ENCODE data around the gene ARHGAP45. TPM values are rescaled to one million over a fixed set of nuclear protein-coding genes. Genes with fewer than 3 reads are reported as not detected.

Gene ARHGAP45
- total and polyA plus RNA-seq, 2 of the 8 experiments (the other 6 are each of a cell fraction or from before 2014, with no cell fraction given): 31.4 to 41.8 TPM

GRCh38 chr19:1089126-1089771 lies 22.3 kb downstream of the ARHGAP45 start:
- no peak overlapping the region for H4K5ac ChIP-seq (ENCODE audit: insufficient read length, low read depth, low read length)
- H3K4me3 ChIP-seq (ENCODE audit: extremely low read depth in 1 of 4, insufficient read depth in 2 of 4, low read depth in 3 of 4, low read length in 4 of 4): no peak overlapping the region
- peak overlapping the region; percentile 11; the same call in 1 of the 2 replicates for H4K8ac ChIP-seq (ENCODE audit: extremely low read depth, insufficient read depth, low read length)
- FAIRE-seq: no peak
- TF ChIP-seq CEBPB (IDR thresholded peaks at IDR 0.05; ENCODE audit: low read depth, low read length): no peak
- TF ChIP-seq ATF2 (IDR thresholded peaks at IDR 0.05; ENCODE audit: low read length): no peak
- no peak for TF ChIP-seq KDM1A (IDR thresholded peaks at IDR 0.05; ENCODE audit: borderline replicate concordance, low read length)
- TF ChIP-seq EP300 (IDR thresholded peaks at IDR 0.05; ENCODE audit: borderline replicate concordance in 1 of 2, low read depth in 2 of 2, low read length in 2 of 2): no peak
- TF ChIP-seq POLR2A (IDR thresholded peaks at IDR 0.05; ENCODE audit: control extremely low read depth in 1 of 2, low read depth in 2 of 2, low read length in 2 of 2): 0 out of 3 replicates have a peak, but pooled peaks of 1 of the 2 experiments have one; percentile 3
- TF ChIP-seq RAD21 (IDR thresholded peaks at IDR 0.05 in 1 of 2, conservative IDR thresholded peaks at IDR 0.05 in 1 of 2; ENCODE audit: low read depth in 2 of 2, low read length in 2 of 2): no peak
- TF ChIP-seq GABPA (IDR thresholded peaks at IDR 0.05; ENCODE audit: borderline replicate concordance, insufficient read depth, low read length): no peak
- no peak for TF ChIP-seq MAX (IDR thresholded peaks at IDR 0.05)
- no peak overlapping the region; the same call in 1 of the 2 replicates for H2BK5ac ChIP-seq (ENCODE audit: low read depth, low read length)
- H4K91ac ChIP-seq (replicated peaks; ENCODE audit: insufficient read length, low read length): no peak overlapping the region
- no peak overlapping the region for H2BK20ac ChIP-seq (ENCODE audit: low read length)
- H3K27ac ChIP-seq (ENCODE audit: low read depth, low read length): no peak overlapping the region
- no peak overlapping the region for H3K14ac ChIP-seq (ENCODE audit: insufficient read length)
- peaks cover 0 to 8% (median 4%) of the 10 kb centered on the region in 4 experiments; a peak in 4 of 7 replicates for H3K4me1 ChIP-seq (replicated peaks in 1 of 4; ENCODE audit: control insufficient read depth in 3 of 4, insufficient read depth in 4 of 4, low read length in 3 of 4)
- ChIA-PET POLR2A (ENCODE audit: partially characterized antibody) (interaction anchor here (0.6 to 10.3 kb wide), 18 partner anchors 8 to 180 kb away, joined by 3 to 116 read pairs (median 4); partner anchors contain the start of genes ARHGAP45, CIRBP and GPX4), CTCF (ENCODE audit: partially characterized antibody) (interaction anchor here (1.0 to 3.0 kb wide), 6 partner anchors 13 to 210 kb away, joined by 3 to 10 read pairs (median 6); no protein-coding TSS in a partner anchor)
- no peak overlapping the region for H3K9ac ChIP-seq (replicated peaks in 1 of 4; ENCODE audit: extremely low read depth in 1 of 4, low read depth in 3 of 4, low read length in 3 of 4)
- WGBS, 2 experiments (ENCODE audit: extremely low coverage in 1 of 2, insufficient coverage in 1 of 2, insufficient read length in 1 of 2, insufficient replicate concordance in 2 of 2, low coverage in 1 of 2, low lambda C conversion rate in 2 of 2, missing lambda C conversion rate in 1 of 2): 90% methylated on average over 15 of the region's 32 CpGs; no CpG with 5 or more reads in 1 of the 2 experiments
- no peak overlapping the region for H2BK12ac ChIP-seq (ENCODE audit: low read depth, low read length)
- H4K20me1 ChIP-seq (replicated peaks in 1 of 2; ENCODE audit: control insufficient read depth in 1 of 2, insufficient read depth in 2 of 2, low read length in 2 of 2): peaks cover 7 to 24% of the 10 kb centered on the region in 2 experiments
- no peak overlapping the region for H3K56ac ChIP-seq (replicated peaks; ENCODE audit: insufficient read length, low read depth, low read length)
- H2BK15ac ChIP-seq (ENCODE audit: low read length): no peak overlapping the region
- H3K23me2 ChIP-seq (ENCODE audit: low read depth, low read length): peaks cover 3% of the 10 kb centered on the region
- no peak overlapping the region for H2BK120ac ChIP-seq (replicated peaks; ENCODE audit: low read depth, low read length)
- H2AFZ ChIP-seq (ENCODE audit: low read length): no peak overlapping the region
- no peaks in the 10 kb centered on the region; a peak in 1 of 7 replicates for H3K27me3 ChIP-seq (replicated peaks in 1 of 4; ENCODE audit: control insufficient read depth in 3 of 4, extremely low read depth in 1 of 4, insufficient read depth in 3 of 4, low read length in 3 of 4)
- no peak overlapping the region for H3K4me2 ChIP-seq (ENCODE audit: insufficient read depth in 1 of 2, low read depth in 2 of 2, low read length in 2 of 2)
- H3K36me3 ChIP-seq (ENCODE audit: control insufficient read depth in 2 of 4, insufficient read depth in 4 of 4, low read length in 3 of 4): peaks cover 4 to 54% (median 25%) of the 10 kb centered on the region in 4 experiments; a peak in 7 of 8 replicates
- no peak overlapping the region for H3K4ac ChIP-seq (replicated peaks; ENCODE audit: insufficient read length, low read depth, low read length)
- no peaks in the 10 kb centered on the region for H3K9me3 ChIP-seq (ENCODE audit: insufficient read depth in 2 of 2, low read depth in 1 of 2, low read length in 1 of 2)
- no peak overlapping the region for H3K18ac ChIP-seq (ENCODE audit: extremely low read depth, low read length)
- DNase-seq (ENCODE audit: low read depth in 1 of 2, low spot score in 2 of 2): no peak
- peaks cover 2 to 11% of the 10 kb centered on the region in 2 experiments for H3K79me2 ChIP-seq (ENCODE audit: control insufficient read depth in 1 of 2, insufficient read depth in 2 of 2, low read length in 2 of 2)
- H3K79me1 ChIP-seq (ENCODE audit: low read depth, low read length): peaks cover 8% of the 10 kb centered on the region
- H2AK5ac ChIP-seq (ENCODE audit: low read depth, low read length): no peak overlapping the region
- no peak overlapping the region for H3K23ac ChIP-seq (ENCODE audit: insufficient read length)
